GM06990 (cell line): ENCODE measurements around the gene PABPN1L.

Experiments
- DNase-seq: peaks from one replicate; pipeline ENCODE4 v3.0.0-alpha.2; 2011; ENCODE audit not compliant: insufficient read length; ENCODE audit errors: extremely low read depth
- H3K27me3 ChIP-seq: replicated peaks from 2 replicates; pipeline ENCODE4 v1.6.0; 2011; ENCODE audit warnings: low read length; ENCODE audit not compliant: control insufficient read depth, insufficient read depth
- H3K36me3 ChIP-seq: 2 replicates; pipeline ENCODE4 v1.5.1; 2011; ENCODE audit warnings: low read length; ENCODE audit not compliant: control insufficient read depth, insufficient read depth
- H3K4me3 ChIP-seq: replicated peaks from 2 replicates; pipeline ENCODE4 v1.5.1; 2011; ENCODE audit warnings: low read depth, mild to moderate bottlenecking, control low read depth, low read length
- CTCF ChIP-seq: IDR thresholded peaks from 2 replicates; pipeline ENCODE4 v1.5.1; 2011; ENCODE audit warnings: low read length, control low read depth, mild to moderate bottlenecking, inconsistent platforms; ENCODE audit not compliant: insufficient read depth, poor library complexity, severe bottlenecking

The PABPN1L gene

DNA sequence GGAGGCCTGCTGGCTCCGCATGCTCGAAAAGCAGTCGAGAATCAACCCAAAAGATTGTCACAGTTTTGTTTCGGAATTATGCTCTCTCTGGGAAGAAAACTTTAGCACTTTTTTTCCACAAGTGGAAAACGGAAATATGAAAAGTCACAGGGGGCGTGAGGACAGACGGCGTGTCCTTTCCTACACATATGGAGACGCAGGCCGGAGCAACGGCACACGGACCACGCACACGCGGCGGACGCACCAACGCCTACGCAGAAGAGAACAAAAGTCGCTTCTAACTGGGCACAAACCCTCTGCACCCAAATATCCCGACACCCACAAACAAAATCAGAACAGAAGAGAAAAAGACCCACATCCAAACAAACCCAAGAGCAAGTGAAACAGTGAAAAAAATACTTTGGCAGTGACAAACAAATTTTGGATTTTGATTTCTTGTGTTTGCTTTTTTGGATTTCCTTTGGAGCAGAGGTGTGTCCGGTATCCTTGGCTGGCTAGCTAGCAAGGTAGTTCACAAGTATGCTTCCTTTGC is 9.3 kb upstream of the PABPN1L start:
- DNase-seq = no peak
- Histone ChIP-seq H3K4me3 (no peak overlapping the region), H3K36me3 (peaks cover 24% of the 10 kb centered on the region), H3K27me3 (no peaks in the 10 kb centered on the region)
- no peak for TF ChIP-seq CTCF

DNA sequence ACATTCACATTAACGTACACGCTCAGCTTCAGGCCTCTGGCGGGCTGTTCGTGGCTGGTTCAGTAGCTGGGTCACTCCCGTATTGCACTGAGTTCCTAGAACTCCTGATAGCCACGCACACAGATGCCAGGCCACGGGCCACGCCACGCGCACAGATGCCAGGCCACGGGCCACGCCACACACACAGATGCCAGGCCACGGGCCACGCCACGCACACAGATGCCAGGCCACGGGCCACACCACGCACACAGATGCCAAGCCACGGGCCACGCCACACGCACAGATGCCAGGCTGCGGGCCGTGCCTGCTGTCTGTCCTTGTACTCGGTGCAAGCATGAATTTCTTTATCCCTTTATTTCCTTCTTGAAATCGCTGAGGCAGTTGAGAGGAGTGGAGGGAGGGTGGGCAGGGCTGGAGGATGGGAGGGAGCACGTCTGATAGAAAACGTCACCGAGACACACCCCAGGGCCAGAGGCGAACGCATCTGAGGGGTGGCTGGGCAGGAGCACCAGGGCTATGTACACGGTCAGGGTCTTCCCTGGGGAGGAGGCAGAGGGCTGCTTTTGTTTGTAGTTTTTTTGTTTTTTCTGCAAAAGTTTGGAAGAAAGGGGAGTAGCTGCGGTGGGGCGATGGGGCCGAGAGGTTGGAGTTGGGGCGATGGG is 8.6 kb upstream of the PABPN1L start:
- TF ChIP-seq CTCF = no peak
- no peaks in the 10 kb centered on the region; the same call in 1 of the 2 replicates for H3K27me3 ChIP-seq

GRCh38 chr16:88872650-88873331 is 6.3 kb upstream of the PABPN1L start:
- DNase-seq = no peak
- peaks cover 6% of the 10 kb centered on the region for H3K36me3 ChIP-seq
- no peak for TF ChIP-seq CTCF
- no peak overlapping the region for H3K4me3 ChIP-seq
- H3K27me3 ChIP-seq = no peaks in the 10 kb centered on the region; the same call in 1 of the 2 replicates

More for the DNA sequence above, 8.6 kb upstream of the PABPN1L start:
- H3K4me3 ChIP-seq = no peak overlapping the region
- DNase-seq = no peak
- H3K36me3 ChIP-seq = peaks cover 22% of the 10 kb centered on the region

DNA sequence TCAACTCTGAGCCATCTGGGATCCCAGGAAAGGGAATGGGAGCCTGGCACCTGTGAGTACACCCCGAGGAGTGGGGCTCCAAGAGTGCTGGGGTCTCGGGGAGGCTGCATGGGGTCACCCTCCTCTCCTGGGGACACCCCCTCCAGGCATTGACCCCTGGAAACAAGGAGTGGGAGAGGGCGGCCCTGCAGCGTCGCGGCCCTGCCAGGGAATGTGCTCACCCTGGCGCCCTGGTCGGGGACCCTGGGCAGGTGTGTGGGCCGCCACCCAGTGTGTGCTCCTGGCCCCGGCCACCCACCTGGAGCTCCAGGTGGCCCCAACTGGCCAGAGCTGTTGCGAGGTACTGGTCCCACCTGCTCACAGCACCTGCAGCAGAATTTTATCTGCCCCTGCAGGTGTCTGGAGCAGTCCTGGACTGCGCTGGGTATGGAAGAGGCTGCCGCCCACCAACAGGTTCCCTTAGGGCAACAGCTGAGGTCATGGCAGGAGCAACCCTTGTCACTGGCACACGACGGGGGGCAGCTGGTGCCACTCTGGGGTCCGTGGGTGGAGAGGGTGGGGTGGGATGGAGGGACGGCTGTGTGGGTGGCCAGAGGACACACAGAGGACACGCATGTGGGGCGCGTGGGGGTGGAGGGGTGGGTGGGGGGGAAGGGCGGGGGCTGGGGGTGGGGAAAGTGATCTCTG is 5.4 kb upstream of the PABPN1L start:
- Histone ChIP-seq H3K36me3 (peaks cover 2% of the 10 kb centered on the region), H3K4me3 (no peak overlapping the region), H3K27me3 (no peaks in the 10 kb centered on the region; the same call in 1 of the 2 replicates)
- TF ChIP-seq CTCF = no peak
- no peak for DNase-seq

DNA sequence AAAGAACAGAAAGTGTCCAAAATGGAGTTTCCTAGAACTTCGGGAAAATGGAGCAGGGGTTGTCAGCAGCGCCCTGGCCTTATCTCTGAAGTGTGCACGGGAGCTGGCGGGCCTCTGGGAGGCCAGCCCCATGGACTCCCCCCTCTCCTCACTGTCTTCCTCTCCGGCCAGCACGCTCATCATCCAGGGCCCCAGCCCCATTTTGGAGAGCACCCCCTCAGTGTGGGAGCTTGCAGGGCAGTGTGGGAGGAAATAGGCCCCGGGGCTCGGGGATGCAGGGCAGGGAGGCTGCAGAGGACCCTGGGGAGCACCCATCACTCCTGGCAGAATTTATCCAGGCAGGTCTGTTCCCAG is 4.9 kb upstream of the PABPN1L start:
- no peaks in the 10 kb centered on the region; the same call in 1 of the 2 replicates for H3K27me3 ChIP-seq

More for the DNA sequence above, 4.9 kb upstream of the PABPN1L start:
- TF ChIP-seq CTCF = no peak
- no peak overlapping the region for H3K4me3 ChIP-seq
- H3K36me3 ChIP-seq = no peaks in the 10 kb centered on the region; the same call in 1 of the 2 replicates
- DNase-seq = no peak
